Stomach (tissue), 9 donors: ENCODE measurements around the gene RBM19. TPM values are rescaled to one million over a fixed set of nuclear protein-coding genes. Genes with fewer than 3 reads are reported as not detected.
"Not testable (repeated sequence)": the region's sequence is repeated elsewhere in the genome, so short reads cannot be mapped to it uniquely, and the experiment has no call there.

Experiments
- DNase-seq, 2 donors: peaks; one replicate each; pipeline versions ENCODE4 v3.0.0 to v3.0.0-alpha.2; 2013 to 2019
- H3K27ac ChIP-seq, 5 donors: fragments of 200-600 bp in 4 of 5; sonication (generic) in 4 of 5; one replicate each; pipeline ENCODE4 v1.5.1; 2013 to 2019; ENCODE audit warnings: mild to moderate bottlenecking in 1 of 5, moderate library complexity in 1 of 5
- H3K27me3 ChIP-seq, 3 donors: fragments of 200-600 bp; sonication (generic); one replicate each; pipeline ENCODE4 v1.5.1; 2017 to 2019; ENCODE audit warnings: mixed run types in 1 of 3
- H3K36me3 ChIP-seq, 4 donors: fragments of 200-600 bp; sonication (generic); 1 replicate in 3 of 4; 2 replicates in 1 of 4; pipeline ENCODE4 v1.5.1; 2016 to 2019
- H3K4me1 ChIP-seq, 4 donors: fragments of 200-600 bp; sonication (generic); one replicate each; pipeline ENCODE4 v1.5.1; 2016 to 2019
- H3K4me3 ChIP-seq, 4 donors: fragments of 200-600 bp; sonication (generic) in 3 of 4; one replicate each; pipeline ENCODE4 v1.5.1; 2016 to 2019; ENCODE audit warnings: mild to moderate bottlenecking in 1 of 4
- H3K9me3 ChIP-seq, 4 donors: fragments of 200-600 bp; sonication (generic); one replicate each; pipeline ENCODE4 v1.5.1; 2016 to 2019
- EP300 ChIP-seq: sonication (generic); formaldehyde crosslinking; IDR thresholded peaks from one replicate; pipeline ENCODE4 v1.6.1; 2017; ENCODE audit warnings: antibody characterized with exemption
- POLR2A ChIP-seq, 4 donors: fragments of 450-650 bp; IDR thresholded peaks; one replicate each; pipeline ENCODE4 v1.6.1; 2016; ENCODE audit warnings: antibody characterized with exemption in 4 of 4, control low read depth in 2 of 4, mild to moderate bottlenecking in 1 of 4, moderate library complexity in 1 of 4
- POLR2AphosphoS5 ChIP-seq, 3 donors: sonication (generic); formaldehyde crosslinking; IDR thresholded peaks; one replicate each; pipeline ENCODE4 v1.6.1; 2016; ENCODE audit warnings: antibody characterized with exemption in 3 of 3
- WGBS, 5 donors: extraction: QIAGEN DNeasy Blood & Tissue Kit in 3 of 5; methylation state at CpG; one replicate each; pipeline versions ENCODE4 v1.1.5 to v1.1.7; 2013 to 2018; 5-methylcytosine and 5-hydroxymethylcytosine counted together
- intact Hi-C: fragments of 100-400 bp; cut with DNase I; formaldehyde crosslinking; loops from one replicate; pipeline ENCODE4 v1.15.1; 2023; ENCODE audit warnings: low total_unique reads
- polyA plus RNA-seq, 3 donors: library from polyadenylated mRNA; stranded (reverse); fragments of 200-250 nt; gene quantifications; one replicate each; pipeline ENCODE4 v1.2.3, GENCODE V29; 2013
- total RNA-seq, 5 donors: library from RNA; depleted of rRNA; stranded (reverse); fragments of >200 nt; gene quantifications; one replicate each; pipeline versions ENCODE4 v1.1.0 to v1.2.3, GENCODE V29; 2014 to 2016
- TF ChIP-seq, protein P1 (sequence below), 7 experiments: fragments of 450-650 bp in 4 of 7; fragments of 200-600 bp in 3 of 7; sonication (generic) in 3 of 7; IDR thresholded peaks; one replicate each; pipeline ENCODE4 v1.5.1; 2016 to 2019; ENCODE audit warnings: antibody characterized with exemption in 7 of 7, control low read depth in 2 of 7, mild to moderate bottlenecking in 1 of 7
- donor health status: healthy with polysubstance abuse.
- donor health status: Bipolar disorder and iron deficiency.
- donor health status: healthy.

RBM19 gene
- total and polyA plus RNA-seq, 8 donors, result 8.1 to 109 (median 27.3) TPM

DNA sequence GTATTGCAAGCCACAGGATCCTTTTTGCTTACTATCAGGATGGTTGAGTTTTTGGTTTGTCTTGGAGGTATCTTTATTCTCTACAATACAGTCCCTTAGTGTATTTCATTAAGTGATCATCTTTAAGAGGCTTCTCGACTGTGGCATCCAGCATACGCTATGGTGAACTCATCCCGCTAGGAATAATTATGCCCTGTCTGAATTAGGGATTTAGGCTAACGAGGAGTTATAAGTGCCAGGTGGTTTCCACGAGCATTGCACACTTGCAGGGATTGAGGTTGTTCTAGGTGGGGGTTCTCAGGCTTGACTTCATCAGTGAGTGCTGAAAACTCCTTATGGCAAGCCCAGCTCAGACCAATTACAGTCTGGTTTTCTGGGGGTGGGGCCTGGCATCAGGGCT is 37.2 kb upstream of the RBM19 start:
- Histone ChIP-seq H3K9me3 (no peaks in the 10 kb centered on the region), H3K4me3 (no peak overlapping the region), H3K27ac (no peak overlapping the region), H3K4me1 (no peaks in the 10 kb centered on the region), H3K36me3 (no peaks in the 10 kb centered on the region), H3K27me3 (peaks cover 0 to 69% (median 16%) of the 10 kb centered on the region in 3 donors)
- TF ChIP-seq POLR2AphosphoS5 (IDR thresholded peaks at IDR 0.05), result no peak
- no peak for TF ChIP-seq EP300
- TF ChIP-seq, protein P1, sequence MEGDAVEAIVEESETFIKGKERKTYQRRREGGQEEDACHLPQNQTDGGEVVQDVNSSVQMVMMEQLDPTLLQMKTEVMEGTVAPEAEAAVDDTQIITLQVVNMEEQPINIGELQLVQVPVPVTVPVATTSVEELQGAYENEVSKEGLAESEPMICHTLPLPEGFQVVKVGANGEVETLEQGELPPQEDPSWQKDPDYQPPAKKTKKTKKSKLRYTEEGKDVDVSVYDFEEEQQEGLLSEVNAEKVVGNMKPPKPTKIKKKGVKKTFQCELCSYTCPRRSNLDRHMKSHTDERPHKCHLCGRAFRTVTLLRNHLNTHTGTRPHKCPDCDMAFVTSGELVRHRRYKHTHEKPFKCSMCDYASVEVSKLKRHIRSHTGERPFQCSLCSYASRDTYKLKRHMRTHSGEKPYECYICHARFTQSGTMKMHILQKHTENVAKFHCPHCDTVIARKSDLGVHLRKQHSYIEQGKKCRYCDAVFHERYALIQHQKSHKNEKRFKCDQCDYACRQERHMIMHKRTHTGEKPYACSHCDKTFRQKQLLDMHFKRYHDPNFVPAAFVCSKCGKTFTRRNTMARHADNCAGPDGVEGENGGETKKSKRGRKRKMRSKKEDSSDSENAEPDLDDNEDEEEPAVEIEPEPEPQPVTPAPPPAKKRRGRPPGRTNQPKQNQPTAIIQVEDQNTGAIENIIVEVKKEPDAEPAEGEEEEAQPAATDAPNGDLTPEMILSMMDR (IDR thresholded peaks at IDR 0.05), result no peak
- no peak for TF ChIP-seq POLR2A (IDR thresholded peaks at IDR 0.05)
- DNase-seq, result no peak
- 67 to 75% (median 73%) methylated on average over 5 of the region's 5 CpGs for WGBS, 5 donors
- intact Hi-C loops, result no loop called here

DNA sequence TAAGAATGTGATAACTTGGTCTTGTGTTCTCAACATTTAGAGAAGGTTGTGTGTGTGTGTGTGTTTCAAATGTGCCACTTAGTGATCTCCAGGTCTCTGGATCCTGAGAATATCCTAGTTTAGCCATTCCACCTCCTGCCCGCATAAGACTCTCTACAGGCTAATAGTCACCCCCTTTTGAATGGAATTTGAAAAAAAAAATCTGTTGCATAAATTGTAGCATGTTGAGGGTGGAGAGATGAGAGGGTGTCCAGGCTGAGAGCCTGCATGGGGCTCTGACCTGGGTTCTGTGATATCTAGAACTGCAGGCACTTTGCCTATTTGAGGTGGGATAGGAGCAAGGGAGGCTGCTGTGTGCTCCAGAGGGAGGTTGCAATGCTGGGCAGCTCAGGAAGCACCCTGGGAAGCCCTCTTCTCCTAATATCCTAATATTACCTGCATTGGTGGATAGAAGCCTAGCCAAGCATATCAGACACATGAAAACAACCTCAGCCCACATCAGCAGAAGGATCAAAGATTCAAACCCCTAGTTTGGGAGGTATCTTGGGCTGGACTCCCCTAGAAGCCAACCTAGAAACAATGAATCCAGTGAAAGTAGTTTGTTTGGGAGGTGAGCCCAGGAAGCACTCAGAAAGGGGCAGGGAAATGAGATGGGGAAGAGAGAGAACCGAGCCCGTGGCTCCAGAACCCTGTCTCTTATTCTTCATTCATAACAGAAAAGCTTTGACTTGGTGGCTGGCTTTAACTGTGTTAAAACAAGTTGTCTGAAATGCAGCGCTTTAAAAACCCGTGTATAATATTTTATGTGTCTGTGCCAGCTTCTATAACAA is 35.6 kb upstream of the RBM19 start:
- Histone ChIP-seq H3K27ac (no peak overlapping the region), H3K27me3 (peaks cover 0 to 75% (median 16%) of the 10 kb centered on the region in 3 donors), H3K36me3 (no peaks in the 10 kb centered on the region), H3K9me3 (no peaks in the 10 kb centered on the region), H3K4me1 (no peaks in the 10 kb centered on the region), H3K4me3 (no peak overlapping the region)
- TF ChIP-seq EP300 (no peak), POLR2AphosphoS5 (IDR thresholded peaks at IDR 0.05) (no peak), POLR2A (IDR thresholded peaks at IDR 0.05) (no peak)
- TF ChIP-seq, protein P1 (IDR thresholded peaks at IDR 0.05), result no peak
- DNase-seq, result no peak
- 68 to 77% (median 70%) methylated on average over 5 of the region's 5 CpGs for WGBS, 5 donors
- intact Hi-C loops, result no loop called here

DNA sequence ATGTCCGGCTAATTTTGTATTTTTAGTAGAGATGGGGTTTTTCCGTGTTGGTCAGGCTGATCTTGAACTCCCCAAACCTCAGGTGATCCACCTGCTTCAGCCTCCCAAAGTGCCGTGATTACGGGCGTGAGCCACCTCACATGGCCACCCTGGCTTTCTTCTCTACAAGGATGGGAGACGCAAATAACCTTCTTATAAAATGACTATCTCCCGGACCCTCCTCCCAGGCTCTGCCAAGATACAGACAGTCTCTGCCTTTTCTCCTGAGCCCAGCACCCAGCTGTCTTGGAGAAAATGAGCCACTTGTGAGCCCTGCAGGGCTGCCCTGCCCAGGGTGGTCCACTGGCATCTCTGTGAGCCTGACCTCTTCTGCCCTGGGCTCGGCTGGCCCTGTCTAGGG is 34.7 kb upstream of the RBM19 start:
- intact Hi-C loops, result no loop called here
- 74 to 91% (median 86%) methylated on average over 7 to 8 of the region's 8 CpGs for WGBS, 5 donors
- TF ChIP-seq, protein P1 (IDR thresholded peaks at IDR 0.05), result no peak
- TF ChIP-seq EP300 (no peak), POLR2A (IDR thresholded peaks at IDR 0.05) (no peak), POLR2AphosphoS5 (IDR thresholded peaks at IDR 0.05) (no peak)
- no peaks in the 10 kb centered on the region for H3K36me3 ChIP-seq
- H3K4me1 ChIP-seq, result no peaks in the 10 kb centered on the region
- no peaks in the 10 kb centered on the region for H3K9me3 ChIP-seq
- H3K27me3 ChIP-seq, result peaks cover 0 to 76% (median 16%) of the 10 kb centered on the region in 3 donors
- DNase-seq, result no peak
- H3K4me3 ChIP-seq, result no peak overlapping the region
- H3K27ac ChIP-seq, result no peak overlapping the region

DNA sequence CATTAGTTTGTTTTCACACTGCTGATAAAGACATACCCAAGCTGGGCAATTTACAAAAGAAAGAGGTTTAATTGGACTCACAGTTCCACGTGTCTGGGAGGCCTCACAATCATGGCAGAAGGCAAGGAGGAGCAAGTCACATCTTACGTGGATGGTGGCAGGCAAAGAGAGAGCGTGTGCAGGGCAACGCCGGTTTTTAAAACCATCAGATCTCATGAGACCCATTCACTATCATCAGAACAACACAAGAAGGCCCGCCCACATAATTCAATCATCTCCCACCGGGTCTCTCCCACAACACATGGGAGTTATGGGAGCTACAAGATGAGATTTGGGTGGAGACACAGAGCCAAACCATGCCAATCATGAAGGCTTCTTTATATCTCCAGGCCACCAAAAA is 34.1 kb upstream of the RBM19 start:
- H3K9me3 ChIP-seq, intact Hi-C loops, H3K27ac ChIP-seq, H3K36me3 ChIP-seq, H3K4me1 ChIP-seq, H3K4me3 ChIP-seq, DNase-seq: not testable (repeated sequence)
- H3K27me3 ChIP-seq, result peaks cover 0 to 74% (median 13%) of the 10 kb centered on the region in 3 donors
- WGBS, 5 donors, result 67 to 78% (median 75%) methylated on average over 7 of the region's 7 CpGs

DNA sequence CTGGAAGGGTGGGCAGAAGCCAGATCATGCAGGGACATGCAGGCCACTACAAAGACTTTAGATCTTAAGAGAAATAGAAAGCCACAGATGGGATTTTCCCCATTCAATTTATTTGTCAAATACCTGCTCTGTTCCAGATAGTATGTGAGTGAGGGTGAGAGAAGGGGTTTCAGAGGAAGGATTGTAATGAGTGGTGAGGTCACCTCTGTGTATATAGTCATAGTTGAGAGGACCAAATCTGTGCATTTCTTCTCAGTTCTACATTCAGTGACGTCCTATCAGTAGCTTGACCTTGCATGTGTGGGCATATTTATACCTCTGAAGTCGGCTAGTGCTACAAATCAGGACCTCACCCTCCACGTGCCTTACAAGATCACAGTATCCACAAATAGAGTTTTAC is 31.2 kb upstream of the RBM19 start:
- no peak overlapping the region for H3K27ac ChIP-seq
- H3K27me3 ChIP-seq, result peaks cover 0 to 86% (median 9%) of the 10 kb centered on the region in 3 donors
- DNase-seq, result no peak
- H3K36me3 ChIP-seq, result no peaks in the 10 kb centered on the region
- intact Hi-C loops, result no loop called here
- WGBS, 5 donors, result 28 to 37% (median 33%) methylated on average over 3 of the region's 3 CpGs
- no peaks in the 10 kb centered on the region for H3K9me3 ChIP-seq
- H3K4me1 ChIP-seq, result no peaks in the 10 kb centered on the region
- TF ChIP-seq, protein P1 (IDR thresholded peaks at IDR 0.05), result no peak
- TF ChIP-seq POLR2AphosphoS5 (IDR thresholded peaks at IDR 0.05), result no peak
- TF ChIP-seq POLR2A (IDR thresholded peaks at IDR 0.05), result no peak
- TF ChIP-seq EP300, result no peak
- H3K4me3 ChIP-seq, result no peak overlapping the region
